Measurements from ENCODE around the gene BCL10. TPM values are rescaled to one million over a fixed set of nuclear protein-coding genes. Genes with fewer than 3 reads are reported as not detected.

The BCL10 gene
- total RNA-seq, 3 donors from 2014 or later (not counting 1 experiment from before 2014, with no cell fraction given), result 46.3 to 49.2 (median 48.7) TPM

- Histone ChIP-seq H3K4me1 (ENCODE audit: control insufficient read depth, insufficient read depth, low read length) (peaks cover 9% of the 10 kb centered on the region), H3K4me3 (ENCODE audit: low read length) (no peak overlapping the region), H3K27ac (ENCODE audit: low read length) (no peak overlapping the region), H3K27me3 (ENCODE audit: control insufficient read depth, insufficient read depth, low read length) (no peaks in the 10 kb centered on the region), H3K9me3 (ENCODE audit: control insufficient read depth, insufficient read depth, low read length) (no peaks in the 10 kb centered on the region), H3K36me3 (ENCODE audit: control insufficient read depth, insufficient read depth, low read length) (no peaks in the 10 kb centered on the region)
- no peak for TF ChIP-seq CTCF (IDR thresholded peaks at IDR 0.05)
- no peak for ATAC-seq
- no peaks in the 10 kb centered on the region for H3K36me3 Mint-ChIP-seq
- H3K4me3 Mint-ChIP-seq, result no peak overlapping the region
- DNase-seq, result peak in 1 of 2 donors; percentile 35
- peaks cover 24% of the 10 kb centered on the region in 2 donors for H3K4me1 Mint-ChIP-seq
- WGBS (ENCODE audit: insufficient coverage), result 7% methylated on average over 2 of the region's 2 CpGs
- no peaks in the 10 kb centered on the region for H3K9me3 Mint-ChIP-seq
- H3K27ac Mint-ChIP-seq, result peak overlapping the region in 1 of 2 donors; percentile 2
- intact Hi-C loops (cut with micrococcal nuclease), result loop anchor here (10.0 kb wide), 1 partner anchor 1636 kb away; the partner anchor contains the start of genes HS2ST1 and SELENOF
- H3K27me3 Mint-ChIP-seq (ENCODE audit: low read depth in 2 of 2), result peaks cover 9 to 15% of the 10 kb centered on the region in 2 donors
These were observed 2.5 kb upstream of the BCL10 start for GRCh38 chr1:85278853-85279314.

GRCh38 chr1:85277802-85278201 is 1.4 kb upstream of the BCL10 start:
- H3K36me3 ChIP-seq (ENCODE audit: control insufficient read depth, insufficient read depth, low read length), result peaks cover 2% of the 10 kb centered on the region
- H3K9me3 ChIP-seq (ENCODE audit: control insufficient read depth, insufficient read depth, low read length), result no peaks in the 10 kb centered on the region
- peaks cover 9 to 15% of the 10 kb centered on the region in 2 donors for H3K27me3 Mint-ChIP-seq (ENCODE audit: low read depth in 2 of 2)
- peaks cover 9% of the 10 kb centered on the region for H3K4me1 ChIP-seq (ENCODE audit: control insufficient read depth, insufficient read depth, low read length)
- H3K4me1 Mint-ChIP-seq, result peaks cover 35% of the 10 kb centered on the region in 2 donors
- no peak overlapping the region for H3K4me3 ChIP-seq (ENCODE audit: low read length)
- no peak overlapping the region for H3K4me3 Mint-ChIP-seq
- intact Hi-C loops (cut with micrococcal nuclease), result loop anchor here (10.0 kb wide), 1 partner anchor 1637 kb away; the partner anchor contains the start of genes HS2ST1 and SELENOF
- H3K36me3 Mint-ChIP-seq, result no peaks in the 10 kb centered on the region
- no peak overlapping the region for H3K27ac ChIP-seq (ENCODE audit: low read length)
- WGBS (ENCODE audit: insufficient coverage), result 100% methylated on average over 2 of the region's 4 CpGs
- ATAC-seq, result no peak
- no peak overlapping the region for H3K27ac Mint-ChIP-seq
- no peaks in the 10 kb centered on the region for H3K27me3 ChIP-seq (ENCODE audit: control insufficient read depth, insufficient read depth, low read length)
- no peaks in the 10 kb centered on the region for H3K9me3 Mint-ChIP-seq
- DNase-seq, result no peak
- no peak for TF ChIP-seq CTCF (IDR thresholded peaks at IDR 0.05)

- Mint-ChIP-seq H3K27me3 (ENCODE audit: low read depth in 2 of 2) (peaks cover 9 to 11% of the 10 kb centered on the region in 2 donors), H3K4me1 (peaks cover 36 to 37% of the 10 kb centered on the region in 2 donors), H3K36me3 (no peaks in the 10 kb centered on the region), H3K9me3 (no peaks in the 10 kb centered on the region), H3K27ac (peak overlapping the region; percentile 88 to 90), H3K4me3 (peak overlapping the region; percentile 86)
- H3K4me1 ChIP-seq (ENCODE audit: control insufficient read depth, insufficient read depth, low read length), result peaks cover 9% of the 10 kb centered on the region
- 78% methylated on average over 10 of the region's 11 CpGs for WGBS (ENCODE audit: insufficient coverage)
- TF ChIP-seq CTCF (IDR thresholded peaks at IDR 0.05), result no peak
- ATAC-seq (no peak), DNase-seq (no peak)
- intact Hi-C loops (cut with micrococcal nuclease), result loop anchor here (1.0 to 10.0 kb wide), 3 partner anchors 18 to 1638 kb away; partner anchors contain the start of genes C1orf52, HS2ST1 and SELENOF
- H3K27ac ChIP-seq (ENCODE audit: low read length), result peak overlapping the region; percentile 89
- H3K4me3 ChIP-seq (ENCODE audit: low read length), result peak overlapping the region; percentile 50
- no peaks in the 10 kb centered on the region for H3K9me3 ChIP-seq (ENCODE audit: control insufficient read depth, insufficient read depth, low read length)
- H3K27me3 ChIP-seq (ENCODE audit: control insufficient read depth, insufficient read depth, low read length), result no peaks in the 10 kb centered on the region
- peaks cover 3% of the 10 kb centered on the region for H3K36me3 ChIP-seq (ENCODE audit: control insufficient read depth, insufficient read depth, low read length)
These were observed 677 bp upstream of the BCL10 start for GRCh38 chr1:85276978-85277639.
